Activated naive CD8-positive, alpha-beta T cell treated with anti-CD3 and anti-CD28 coated beads, Interleukin-2, amount 50 U/mL, for 24 hours (primary cell): ENCODE measurements around the gene MYO3A.
"Not testable (repeated sequence)": the region's sequence is repeated elsewhere in the genome, so short reads cannot be mapped to it uniquely, and the experiment has no call there.

Experiments
- ATAC-seq: fragments of 150-1000 bp; cut with Tn5 transposase; one replicate; pipeline ENCODE4 v1.10.0; 2021
- DNase-seq: peaks from one replicate; pipeline ENCODE4 v3.0.0; 2021
- H3K27ac Mint-ChIP-seq: one replicate; pipeline ENCODE4 v1.8.0; 2021; ENCODE audit warnings: mild to moderate bottlenecking, mixed read lengths
- H3K27me3 Mint-ChIP-seq: one replicate; pipeline ENCODE4 v1.8.0; 2021; ENCODE audit warnings: mixed read lengths
- H3K36me3 Mint-ChIP-seq: one replicate; pipeline ENCODE4 v1.8.0; 2021; ENCODE audit warnings: low read depth, mixed read lengths
- H3K4me1 Mint-ChIP-seq: one replicate; pipeline ENCODE4 v1.8.0; 2021; ENCODE audit warnings: mixed read lengths
- H3K4me3 Mint-ChIP-seq: one replicate; pipeline ENCODE4 v1.8.0; 2021; ENCODE audit warnings: mild to moderate bottlenecking, moderate library complexity, mixed read lengths
- H3K9me3 Mint-ChIP-seq: one replicate; pipeline ENCODE4 v1.8.0; 2021; ENCODE audit warnings: mixed read lengths

MYO3A gene

DNA sequence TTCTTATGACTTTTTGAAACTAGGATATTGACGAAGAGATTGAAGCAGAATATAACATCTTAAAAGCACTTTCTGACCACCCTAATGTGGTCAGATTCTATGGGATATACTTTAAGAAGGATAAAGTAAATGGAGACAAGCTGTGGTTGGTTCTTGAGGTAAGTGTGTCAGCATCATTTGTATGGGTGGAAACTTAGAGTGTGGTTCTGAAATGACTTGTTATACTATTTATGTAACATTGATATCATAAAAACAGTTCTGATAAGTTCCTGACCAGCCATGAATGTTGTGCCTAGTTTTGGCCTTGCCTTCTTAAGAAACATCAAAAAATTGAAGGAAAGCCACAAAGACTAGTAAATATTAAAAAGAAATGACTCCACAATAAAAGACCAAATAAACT is 20.8 kb downstream of the MYO3A start:
- no peak for ATAC-seq
- Mint-ChIP-seq H3K27ac (no peak overlapping the region), H3K36me3 (no peaks in the 10 kb centered on the region), H3K27me3 (peaks cover 2% of the 10 kb centered on the region), H3K4me1 (no peaks in the 10 kb centered on the region), H3K4me3 (no peak overlapping the region), H3K9me3 (peaks cover 14% of the 10 kb centered on the region)
- DNase-seq, result no peak

- Mint-ChIP-seq H3K27me3 (peaks cover 4% of the 10 kb centered on the region), H3K4me3 (no peak overlapping the region), H3K9me3 (peaks cover 14% of the 10 kb centered on the region), H3K36me3 (no peaks in the 10 kb centered on the region), H3K4me1 (no peaks in the 10 kb centered on the region), H3K27ac (no peak overlapping the region)
- DNase-seq (no peak), ATAC-seq (no peak)
Observed at GRCh38 chr10:25959540-25960232, 25.7 kb downstream of the MYO3A start.

DNA sequence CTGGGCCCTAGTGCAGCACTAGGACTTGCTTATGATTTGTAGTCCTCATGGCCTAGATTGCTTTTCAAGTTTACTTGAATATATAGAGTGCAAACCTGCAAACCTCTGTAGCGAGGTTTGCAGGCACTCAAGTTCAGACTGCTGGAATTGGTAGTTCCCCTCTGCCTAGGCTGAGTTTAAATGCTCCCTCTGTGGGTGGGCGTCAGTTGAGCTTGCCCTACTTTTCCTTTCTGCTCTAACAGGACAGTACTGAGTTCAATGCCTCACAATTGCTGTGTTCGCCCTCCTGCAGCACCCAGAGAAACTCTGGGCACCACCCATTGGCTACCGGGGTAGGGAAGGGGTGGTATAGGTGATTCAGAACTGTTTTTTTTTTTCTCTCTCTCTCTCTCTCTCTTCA is 31.6 kb downstream of the MYO3A start:
- H3K36me3 Mint-ChIP-seq, result no peaks in the 10 kb centered on the region
- ATAC-seq (no peak), DNase-seq (no peak)
- no peaks in the 10 kb centered on the region for H3K4me1 Mint-ChIP-seq
- H3K4me3 Mint-ChIP-seq, result no peak overlapping the region
- H3K27ac Mint-ChIP-seq, result no peak overlapping the region
- H3K9me3 Mint-ChIP-seq, result no peaks in the 10 kb centered on the region
- H3K27me3 Mint-ChIP-seq, result peaks cover 9% of the 10 kb centered on the region

DNA sequence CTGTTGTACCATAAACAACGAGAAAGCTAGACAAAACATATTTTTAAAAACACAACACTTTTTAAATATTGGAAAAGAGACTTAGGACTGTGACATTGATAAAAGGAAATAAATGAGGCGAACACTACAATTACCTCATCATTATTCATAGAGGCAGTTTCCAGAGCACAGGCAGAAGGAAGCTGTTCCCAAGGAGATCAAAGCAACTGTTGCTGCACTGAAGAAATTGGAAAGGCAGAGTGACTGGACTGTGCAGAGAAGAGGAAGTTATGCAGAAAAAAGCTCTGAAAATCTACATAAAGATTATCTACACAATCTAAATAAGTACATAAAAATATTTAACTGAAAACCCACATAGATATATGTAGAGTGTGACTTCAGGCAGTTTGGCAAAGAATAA is 32.8 kb downstream of the MYO3A start:
- ATAC-seq, result no peak
- Mint-ChIP-seq H3K4me1 (no peaks in the 10 kb centered on the region), H3K36me3 (no peaks in the 10 kb centered on the region)

GRCh38 chr10:25972631-25973030 is 38.6 kb downstream of the MYO3A start:
- no peak for DNase-seq
- Mint-ChIP-seq H3K4me3 (no peak overlapping the region), H3K9me3 (no peaks in the 10 kb centered on the region), H3K27ac (no peak overlapping the region), H3K4me1 (no peaks in the 10 kb centered on the region), H3K36me3 (no peaks in the 10 kb centered on the region), H3K27me3 (no peaks in the 10 kb centered on the region)
- no peak for ATAC-seq

More for the DNA sequence above, 32.8 kb downstream of the MYO3A start:
- no peak for DNase-seq
- H3K27me3 Mint-ChIP-seq, result peaks cover 9% of the 10 kb centered on the region
- H3K27ac Mint-ChIP-seq, result no peak overlapping the region
- H3K9me3 Mint-ChIP-seq, result no peaks in the 10 kb centered on the region
- H3K4me3 Mint-ChIP-seq, result no peak overlapping the region

DNA sequence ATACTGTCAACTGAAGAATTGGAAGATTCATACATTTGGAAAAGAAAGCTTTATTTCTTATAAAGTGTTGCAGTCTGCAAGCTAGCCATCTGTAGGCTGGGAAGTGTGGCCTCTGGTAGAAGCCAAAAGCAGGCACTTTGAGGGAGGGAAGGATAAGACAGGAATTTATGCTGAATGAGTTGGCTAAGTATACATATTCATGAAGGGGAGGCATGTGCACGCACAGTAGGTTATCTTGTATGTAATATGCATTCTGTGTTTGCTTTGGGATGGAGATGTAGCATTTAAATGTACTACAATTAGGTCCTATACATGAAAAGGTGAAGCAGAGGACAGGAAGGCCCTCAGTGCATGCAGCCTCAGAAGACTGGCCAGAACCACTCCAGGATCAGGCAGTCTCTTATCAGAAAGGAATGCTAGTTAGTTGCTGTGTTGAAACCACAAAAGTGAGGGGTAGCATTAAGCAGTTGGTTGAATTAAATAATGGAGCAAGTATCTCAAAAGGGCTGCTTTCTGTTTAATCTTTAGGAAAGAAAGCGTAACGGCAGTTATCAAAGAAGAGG is 40.9 kb downstream of the MYO3A start:
- no peaks in the 10 kb centered on the region for H3K9me3 Mint-ChIP-seq
- H3K4me1 Mint-ChIP-seq, result no peaks in the 10 kb centered on the region
- no peak for DNase-seq
- H3K27ac Mint-ChIP-seq, result no peak overlapping the region
- no peak for ATAC-seq
- H3K36me3 Mint-ChIP-seq, result no peaks in the 10 kb centered on the region
- no peak overlapping the region for H3K4me3 Mint-ChIP-seq
- H3K27me3 Mint-ChIP-seq, result peaks cover 3% of the 10 kb centered on the region

GRCh38 chr10:25978771-25979170 is 44.7 kb downstream of the MYO3A start:
- no peaks in the 10 kb centered on the region for H3K36me3 Mint-ChIP-seq
- H3K9me3 Mint-ChIP-seq, result peaks cover 7% of the 10 kb centered on the region
- peaks cover 13% of the 10 kb centered on the region for H3K27me3 Mint-ChIP-seq
- no peaks in the 10 kb centered on the region for H3K4me1 Mint-ChIP-seq
- DNase-seq (no peak), ATAC-seq (no peak)
- H3K4me3 Mint-ChIP-seq, result no peak overlapping the region
- H3K27ac Mint-ChIP-seq, result no peak overlapping the region

DNA sequence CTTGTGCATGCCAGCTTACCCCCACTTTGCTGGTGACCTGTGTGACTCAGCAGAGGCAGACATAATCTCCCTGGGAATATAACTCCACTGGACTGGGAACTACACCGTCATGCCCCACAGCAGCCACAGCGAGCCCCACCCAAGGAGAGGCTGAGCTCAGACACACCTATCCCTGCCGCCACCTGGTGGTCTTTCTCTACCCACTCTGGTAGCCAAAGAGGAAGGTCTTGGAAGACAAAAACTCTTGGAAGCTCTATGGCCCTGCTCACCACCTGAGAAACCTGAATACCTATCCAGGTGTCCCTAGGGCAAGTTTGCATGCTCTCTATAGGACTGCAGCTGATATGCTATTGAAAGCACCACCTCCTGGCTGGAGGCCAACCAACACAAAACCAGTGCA is 48.1 kb downstream of the MYO3A start:
- Mint-ChIP-seq H3K36me3 (no peaks in the 10 kb centered on the region), H3K9me3 (peaks cover 7% of the 10 kb centered on the region)

GRCh38 chr10:25988583-25988982 is 54.6 kb downstream of the MYO3A start:
- Mint-ChIP-seq H3K36me3 (no peaks in the 10 kb centered on the region), H3K9me3 (no peaks in the 10 kb centered on the region), H3K27me3 (no peaks in the 10 kb centered on the region), H3K4me1 (no peaks in the 10 kb centered on the region), H3K4me3 (no peak overlapping the region), H3K27ac (no peak overlapping the region)
- DNase-seq (no peak), ATAC-seq (no peak)

More for the DNA sequence above, 48.1 kb downstream of the MYO3A start:
- ATAC-seq (no peak), DNase-seq (no peak)
- H3K4me1 Mint-ChIP-seq, result no peaks in the 10 kb centered on the region
- peaks cover 13% of the 10 kb centered on the region for H3K27me3 Mint-ChIP-seq
- no peak overlapping the region for H3K4me3 Mint-ChIP-seq
- H3K27ac Mint-ChIP-seq, result no peak overlapping the region

DNA sequence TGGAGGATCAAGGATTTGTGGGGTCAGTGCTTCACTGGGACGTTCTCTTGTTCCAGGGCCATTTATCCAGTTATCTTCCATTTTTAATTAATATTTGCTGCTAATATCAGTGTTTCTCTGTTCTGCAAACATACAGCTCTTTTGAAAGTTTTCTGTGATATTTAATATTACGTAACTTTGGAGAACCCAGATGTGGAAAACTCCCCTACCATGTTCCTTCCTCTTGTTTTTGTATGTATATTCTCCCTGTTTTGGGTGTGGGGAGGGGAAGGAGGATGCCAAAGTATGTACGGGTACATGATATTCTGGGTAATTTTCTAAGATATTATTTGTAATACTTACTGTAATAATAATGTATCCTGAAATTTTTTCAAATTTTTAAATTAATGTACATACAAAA is 55.9 kb downstream of the MYO3A start:
- no peaks in the 10 kb centered on the region for H3K9me3 Mint-ChIP-seq
- no peak for ATAC-seq
- DNase-seq, result no peak
- no peak overlapping the region for H3K27ac Mint-ChIP-seq
- H3K36me3 Mint-ChIP-seq, result no peaks in the 10 kb centered on the region
- no peaks in the 10 kb centered on the region for H3K4me1 Mint-ChIP-seq
- no peaks in the 10 kb centered on the region for H3K27me3 Mint-ChIP-seq
- no peak overlapping the region for H3K4me3 Mint-ChIP-seq

DNA sequence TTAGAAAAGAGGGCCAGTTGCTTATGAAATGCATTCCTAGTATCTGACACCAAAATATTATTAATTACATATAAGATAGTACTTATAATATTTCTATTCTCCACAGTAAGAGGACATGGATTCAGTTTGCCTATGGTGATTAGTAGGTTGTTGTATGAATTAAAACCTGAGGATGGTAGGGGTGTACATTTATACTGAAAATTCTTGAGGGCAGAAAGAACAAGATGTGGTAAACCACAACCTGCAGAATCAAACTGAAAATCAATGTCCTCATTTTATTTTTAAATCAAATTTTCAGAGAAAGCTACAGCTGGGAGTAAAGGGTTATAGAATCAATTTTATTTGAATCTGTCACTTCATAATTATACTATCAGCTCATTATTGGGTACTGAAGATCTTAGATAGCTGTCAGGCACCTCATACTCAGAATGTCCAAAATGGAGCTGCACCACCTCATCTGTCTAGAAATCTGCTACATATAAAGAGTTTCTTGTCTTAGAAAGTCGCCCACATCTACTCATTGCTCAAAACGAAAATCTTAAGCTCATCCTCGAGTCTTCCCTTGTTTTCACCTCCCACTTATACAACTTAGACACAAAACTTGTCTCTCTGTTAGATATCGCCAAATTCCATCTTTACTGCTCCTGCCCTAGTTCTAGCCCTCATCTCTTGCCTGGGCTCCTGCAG is 65.4 kb downstream of the MYO3A start:
- ATAC-seq, result no peak
- H3K27me3 Mint-ChIP-seq, result peaks cover 9% of the 10 kb centered on the region
- DNase-seq, result no peak
- H3K27ac Mint-ChIP-seq, result no peak overlapping the region
- no peaks in the 10 kb centered on the region for H3K9me3 Mint-ChIP-seq
- no peaks in the 10 kb centered on the region for H3K36me3 Mint-ChIP-seq
- no peak overlapping the region for H3K4me3 Mint-ChIP-seq
- no peaks in the 10 kb centered on the region for H3K4me1 Mint-ChIP-seq

DNA sequence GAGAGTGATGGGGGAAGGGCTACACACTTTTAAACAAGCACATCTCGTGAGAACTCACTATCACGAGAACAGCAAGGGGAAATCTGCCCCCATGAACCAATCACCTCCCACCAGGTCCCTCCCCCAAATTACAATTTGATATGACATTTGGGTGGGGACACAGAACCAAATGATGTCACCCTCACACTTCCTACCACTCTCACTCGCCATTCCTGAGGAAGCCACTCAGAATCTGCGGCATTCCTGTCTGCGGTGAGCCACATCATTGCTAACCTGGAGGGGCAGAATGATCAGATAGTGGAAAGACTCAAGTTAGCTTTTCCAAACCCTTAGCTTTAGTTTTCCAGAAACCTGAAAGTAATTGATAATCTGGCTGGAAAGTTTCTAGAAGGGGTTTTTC is 66.9 kb downstream of the MYO3A start:
- no peak overlapping the region for H3K4me3 Mint-ChIP-seq
- no peak for ATAC-seq
- no peak for DNase-seq
- H3K27me3 Mint-ChIP-seq, result peaks cover 9% of the 10 kb centered on the region
- no peaks in the 10 kb centered on the region for H3K36me3 Mint-ChIP-seq
- no peaks in the 10 kb centered on the region for H3K9me3 Mint-ChIP-seq
- no peak overlapping the region for H3K27ac Mint-ChIP-seq
- no peaks in the 10 kb centered on the region for H3K4me1 Mint-ChIP-seq

- H3K36me3 Mint-ChIP-seq, ATAC-seq, H3K9me3 Mint-ChIP-seq, H3K27ac Mint-ChIP-seq, H3K4me1 Mint-ChIP-seq, H3K27me3 Mint-ChIP-seq, DNase-seq, H3K4me3 Mint-ChIP-seq: not testable (repeated sequence)
Observed at GRCh38 chr10:26002466-26002865, 68.4 kb downstream of the MYO3A start.

- DNase-seq (no peak), ATAC-seq (no peak)
- Mint-ChIP-seq H3K36me3 (no peaks in the 10 kb centered on the region), H3K27me3 (peaks cover 2% of the 10 kb centered on the region), H3K4me3 (no peak overlapping the region), H3K9me3 (peaks cover 7% of the 10 kb centered on the region), H3K27ac (no peak overlapping the region), H3K4me1 (no peaks in the 10 kb centered on the region)
Observed at GRCh38 chr10:26015092-26015491, 81.1 kb downstream of the MYO3A start.

GRCh38 chr10:26022831-26023230 is 88.8 kb downstream of the MYO3A start:
- Mint-ChIP-seq H3K9me3 (no peaks in the 10 kb centered on the region), H3K27me3 (no peaks in the 10 kb centered on the region)
- ATAC-seq, result no peak

More at GRCh38 chr10:26022831-26023230, 88.8 kb downstream of the MYO3A start:
- H3K27ac Mint-ChIP-seq, result no peak overlapping the region
- H3K36me3 Mint-ChIP-seq, result no peaks in the 10 kb centered on the region
- no peaks in the 10 kb centered on the region for H3K4me1 Mint-ChIP-seq
- no peak for DNase-seq
- no peak overlapping the region for H3K4me3 Mint-ChIP-seq
